ENCODE measurements around the gene FGF9. TPM values are rescaled to one million over a fixed set of nuclear protein-coding genes. Genes with fewer than 3 reads are reported as not detected.

Gene FGF9
- total RNA-seq (2014; rRNA removed) (not detected in 2 replicates), Bru-seq, nascent RNA (percentile 5 among the genes with signal in this experiment), BruChase-seq, experiment 1, labeled RNA remaining after a 6-hour chase (percentile 5 among the genes with signal in this experiment), BruChase-seq, experiment 2, labeled RNA remaining after a 2-hour chase (percentile 2 among the genes with signal in this experiment)
- long read RNA-seq: 0 reads

DNA sequence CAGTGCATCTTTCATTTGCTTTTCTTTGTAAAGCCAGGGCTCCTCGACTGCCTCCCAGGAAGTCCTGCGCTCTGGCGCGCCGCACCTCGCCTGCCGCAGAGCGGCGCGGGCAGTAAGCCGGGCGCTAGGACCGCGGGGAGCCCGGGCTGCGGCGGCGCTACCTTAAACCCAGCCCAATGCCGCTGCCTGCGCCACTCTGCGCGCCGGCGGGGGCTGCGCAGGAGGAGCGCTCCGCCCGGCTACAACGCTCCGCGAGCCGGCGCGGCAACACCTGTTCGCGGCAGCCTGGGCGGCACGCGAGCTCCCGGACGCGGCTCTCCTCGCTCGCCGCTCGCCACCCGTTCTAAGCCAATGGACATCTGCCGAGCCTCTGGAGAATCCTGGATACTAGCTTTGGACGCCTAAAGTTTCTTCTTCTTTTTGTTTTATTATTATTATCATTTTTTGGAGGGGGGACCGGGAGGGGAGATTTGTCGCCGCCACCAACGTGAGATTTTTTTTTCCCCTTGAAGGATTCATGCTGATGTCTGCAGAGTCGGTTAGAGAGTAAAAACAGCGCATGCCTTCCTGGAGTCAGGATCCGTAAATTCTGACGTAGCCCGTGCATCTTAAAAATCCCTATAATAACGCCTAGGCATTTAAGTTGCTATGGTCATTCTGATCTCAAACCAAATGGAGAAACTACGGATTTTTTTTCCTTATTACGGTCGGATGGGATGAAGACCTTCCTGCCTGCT lies at the start of gene FGF9:
FGF9 (plus strand) TSS at position 191 of the 737 bp plus-strand sequence. CDS start 840 bp downstream, outside the sequence.
- H3K9ac ChIP-seq (ENCODE audit: low read length): no peak within 1 kb of the TSS
- peak within 1 kb of the TSS; percentile 64 for H3K4me3 ChIP-seq (ENCODE audit: low read length)
- peak; percentile 90 for ATAC-seq
- H2AFZ ChIP-seq (ENCODE audit: low read length): peak within 1 kb of the TSS; percentile 74
- no peak for TF ChIP-seq EZH2 (IDR thresholded peaks at IDR 0.05; ENCODE audit: low read length, unreplicated experiment)
- peak; percentile 32; the same call in 1 of the 2 replicates for TF ChIP-seq EZH2phosphoT487 (IDR thresholded peaks at IDR 0.05; ENCODE audit: borderline replicate concordance, low read length)
- TF ChIP-seq, protein P1, sequence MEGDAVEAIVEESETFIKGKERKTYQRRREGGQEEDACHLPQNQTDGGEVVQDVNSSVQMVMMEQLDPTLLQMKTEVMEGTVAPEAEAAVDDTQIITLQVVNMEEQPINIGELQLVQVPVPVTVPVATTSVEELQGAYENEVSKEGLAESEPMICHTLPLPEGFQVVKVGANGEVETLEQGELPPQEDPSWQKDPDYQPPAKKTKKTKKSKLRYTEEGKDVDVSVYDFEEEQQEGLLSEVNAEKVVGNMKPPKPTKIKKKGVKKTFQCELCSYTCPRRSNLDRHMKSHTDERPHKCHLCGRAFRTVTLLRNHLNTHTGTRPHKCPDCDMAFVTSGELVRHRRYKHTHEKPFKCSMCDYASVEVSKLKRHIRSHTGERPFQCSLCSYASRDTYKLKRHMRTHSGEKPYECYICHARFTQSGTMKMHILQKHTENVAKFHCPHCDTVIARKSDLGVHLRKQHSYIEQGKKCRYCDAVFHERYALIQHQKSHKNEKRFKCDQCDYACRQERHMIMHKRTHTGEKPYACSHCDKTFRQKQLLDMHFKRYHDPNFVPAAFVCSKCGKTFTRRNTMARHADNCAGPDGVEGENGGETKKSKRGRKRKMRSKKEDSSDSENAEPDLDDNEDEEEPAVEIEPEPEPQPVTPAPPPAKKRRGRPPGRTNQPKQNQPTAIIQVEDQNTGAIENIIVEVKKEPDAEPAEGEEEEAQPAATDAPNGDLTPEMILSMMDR (conservative IDR thresholded peaks at IDR 0.05; ENCODE audit: low read depth, low read length): no peak
- no peaks in the 10 kb centered on the region for H3K4me1 ChIP-seq (ENCODE audit: insufficient read depth, low read length)
- DNase-seq: peak; percentile 65
- BruUV-seq (replicated peaks): no TSS peak
- no peaks in the 10 kb centered on the region for H3K36me3 ChIP-seq (ENCODE audit: low read depth, low read length)
- CTCF ChIA-PET: interaction anchor here (0.6 to 0.7 kb wide), 2 partner anchors 33 to 194 kb away, joined by 3 to 4 read pairs; no protein-coding TSS in a partner anchor
- H3K27me3 ChIP-seq (ENCODE audit: low read length): peaks cover 66% of the 10 kb centered on the region
- H3K27ac ChIP-seq (ENCODE audit: low read length): no peak within 1 kb of the TSS
- POLR2A ChIA-PET (ENCODE audit: unreplicated experiment): no interaction called here
- peak within 1 kb of the TSS; percentile 95 for H3K4me2 ChIP-seq (ENCODE audit: low read length)
- H3F3A ChIP-seq (ENCODE audit: low read length, unreplicated experiment): no peaks in the 10 kb centered on the region
- H3K9me2 ChIP-seq (replicated peaks; ENCODE audit: low read length): no peaks in the 10 kb centered on the region
- no peaks in the 10 kb centered on the region for H4K20me1 ChIP-seq (ENCODE audit: low read length)
- intact Hi-C loops (cut with micrococcal nuclease): loop anchor here (2.0 kb wide), 1 partner anchor 34 kb away; no protein-coding TSS in a partner anchor
- H3K9me3 ChIP-seq (ENCODE audit: low read length): no peaks in the 10 kb centered on the region
- H3K79me2 ChIP-seq (ENCODE audit: low read length): no peaks in the 10 kb centered on the region

DNA sequence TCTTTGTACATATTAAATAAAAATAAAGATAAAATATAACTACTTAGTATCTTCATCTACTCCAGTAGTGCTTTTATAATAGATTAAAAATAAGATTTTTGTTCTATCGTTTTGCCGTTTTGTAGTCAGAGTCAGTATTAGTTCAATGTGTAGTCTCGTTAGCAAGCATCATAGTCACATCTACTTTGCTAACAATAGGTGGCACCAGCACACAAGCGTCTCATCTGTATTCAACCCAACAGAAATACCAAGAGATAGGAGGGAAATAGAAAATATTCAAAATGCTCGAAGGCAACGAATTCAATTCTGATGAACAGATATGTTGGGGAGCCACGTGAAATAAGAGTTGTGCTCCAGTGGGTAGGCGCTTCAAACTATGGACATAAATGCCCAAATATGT lies 45.5 kb upstream of the FGF9 start:
- DNase-seq (peak; percentile 59), ATAC-seq (peak; percentile 94)
- H3K4me2 ChIP-seq (ENCODE audit: low read length): peak overlapping the region; percentile 21; the same call in 1 of the 2 replicates

More for the DNA sequence above, 45.5 kb upstream of the FGF9 start:
- Histone ChIP-seq H3K4me1 (ENCODE audit: insufficient read depth, low read length) (no peaks in the 10 kb centered on the region), H3K27me3 (ENCODE audit: low read length) (peaks cover 21% of the 10 kb centered on the region), H3F3A (ENCODE audit: low read length, unreplicated experiment) (no peaks in the 10 kb centered on the region), H3K9ac (ENCODE audit: low read length) (no peak overlapping the region), H3K9me2 (replicated peaks; ENCODE audit: low read length) (no peaks in the 10 kb centered on the region), H2AFZ (ENCODE audit: low read length) (no peak overlapping the region), H3K79me2 (ENCODE audit: low read length) (no peaks in the 10 kb centered on the region), H3K27ac (ENCODE audit: low read length) (no peak overlapping the region), H3K4me3 (ENCODE audit: low read length) (no peak overlapping the region), H3K9me3 (ENCODE audit: low read length) (no peaks in the 10 kb centered on the region), H3K36me3 (ENCODE audit: low read depth, low read length) (no peaks in the 10 kb centered on the region), H4K20me1 (ENCODE audit: low read length) (no peaks in the 10 kb centered on the region)
- POLR2A ChIA-PET (ENCODE audit: unreplicated experiment): no interaction called here
- BruUV-seq (replicated peaks): no TSS peak
- TF ChIP-seq, protein P1 (conservative IDR thresholded peaks at IDR 0.05; ENCODE audit: low read depth, low read length): peak; percentile 79
- no peak for TF ChIP-seq EZH2 (IDR thresholded peaks at IDR 0.05; ENCODE audit: low read length, unreplicated experiment)
- CTCF ChIA-PET: interaction anchor here (1.0 kb wide), 1 partner anchor 13 kb away, joined by 5 read pairs; no protein-coding TSS in a partner anchor
- intact Hi-C loops (cut with micrococcal nuclease): loop anchor here (1.0 to 2.0 kb wide), 3 partner anchors 653 to 1171 kb away; no protein-coding TSS in a partner anchor
